SH-SY5Y (cell line): ENCODE results near the gene FOXR1.

ENCODE experiments used
- GATA2 ChIP-seq: IDR thresholded peaks from 2 replicates; pipeline ENCODE4 v1.6.1; 2011; ENCODE audit warnings: mild to moderate bottlenecking, low read depth, low read length
- GATA3 ChIP-seq: IDR thresholded peaks from 2 replicates; pipeline ENCODE4 v1.6.1; 2011; ENCODE audit warnings: low read depth, mild to moderate bottlenecking, low read length, moderate library complexity

DNA sequence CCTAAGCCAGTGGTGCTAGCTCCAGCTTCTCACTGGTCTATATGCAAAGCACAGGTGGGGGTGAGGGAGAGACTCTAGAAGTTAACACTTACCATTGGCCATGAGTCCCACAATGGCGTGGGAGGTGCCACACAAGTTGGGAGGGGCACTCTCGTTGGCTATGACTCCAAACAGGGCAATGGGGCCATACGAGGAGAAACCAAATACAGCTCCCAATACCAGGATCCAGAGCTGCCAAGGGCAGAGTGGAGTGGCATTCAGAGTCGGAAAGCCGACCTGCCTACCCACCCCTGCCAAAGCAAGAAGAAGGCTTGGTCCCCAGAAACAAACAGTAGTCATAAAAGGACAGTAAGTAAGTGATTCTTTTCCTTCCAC is 53.5 kb downstream of the FOXR1 start:
- TF ChIP-seq GATA2 (no peak), GATA3 (no peak)
